A172 (cell line): ENCODE results near the gene ABCC10. TPM values are rescaled to one million over a fixed set of nuclear protein-coding genes. Genes with fewer than 3 reads are reported as not detected.
"Not testable (repeated sequence)": the region's sequence is repeated elsewhere in the genome, so short reads cannot be mapped to it uniquely, and the experiment has no call there.

Source experiments
- DNase-seq: peaks from one replicate; pipeline ENCODE4 v3.0.0-alpha.2; 2015; ENCODE audit warnings: low spot score
- total RNA-seq: library from RNA; depleted of rRNA; stranded (reverse); fragments of >200 nt; shearing (Covaris generic); gene quantifications from 2 replicates; pipeline ENCODE4 v1.2.3, GENCODE V29; 2014; rRNA removed

ABCC10 gene
- total RNA-seq, 1 experiment from 2014 or later: 13.9 TPM

GRCh38 chr6:43497129-43497396 lies 69.7 kb downstream of the ABCC10 start:
- DNase-seq: no peak

- no peak for DNase-seq
Observed at GRCh38 chr6:43497689-43498088, 70.3 kb downstream of the ABCC10 start.

GRCh38 chr6:43498291-43498690 lies 71.0 kb downstream of the ABCC10 start:
- DNase-seq: not testable (repeated sequence)

- DNase-seq: no peak
Observed at GRCh38 chr6:43499028-43499815, 71.9 kb downstream of the ABCC10 start.

Other genes with a start within 250 kb of the ABCC10 start
- 17.5 and 19.6 TPM in 2 replicates for gene CUL9, start 245.3 kb upstream of the ABCC10 start, total RNA-seq
- gene DNPH1, start 198.1 kb upstream of the ABCC10 start, total RNA-seq: 120 and 173 TPM in 2 replicates
- not detected in 2 replicates for gene TTBK1, start 184.1 kb upstream of the ABCC10 start, total RNA-seq
- not detected in 2 replicates for gene SLC22A7, start 129.3 kb upstream of the ABCC10 start, total RNA-seq
- not detected in 2 replicates for gene CRIP3, start 118.7 kb upstream of the ABCC10 start, total RNA-seq
- gene ZNF318, start 57.9 kb upstream of the ABCC10 start, total RNA-seq: 7.7 and 11.0 TPM in 2 replicates
- gene DLK2, start 28.0 kb downstream of the ABCC10 start, total RNA-seq: 0.81 and 3.0 TPM in 2 replicates
- 10.9 and 14.3 TPM in 2 replicates for gene TJAP1, start 50.0 kb downstream of the ABCC10 start, total RNA-seq
- gene LRRC73, start 82.8 kb downstream of the ABCC10 start, total RNA-seq: 1.2 and 2.3 TPM in 2 replicates
- 122 and 155 TPM in 2 replicates for gene YIPF3, start 89.4 kb downstream of the ABCC10 start, total RNA-seq
- 46.0 and 50.1 TPM in 2 replicates for gene POLR1C, start 89.5 kb downstream of the ABCC10 start, total RNA-seq
- 49.0 and 50.1 TPM in 2 replicates for gene XPO5, start 148.5 kb downstream of the ABCC10 start, total RNA-seq
- 28.2 and 41.7 TPM in 2 replicates for gene POLH, start 148.6 kb downstream of the ABCC10 start, total RNA-seq
- gene GTPBP2, start 201.7 kb downstream of the ABCC10 start, total RNA-seq: 25.3 and 40.4 TPM in 2 replicates
- gene MAD2L1BP, start 208.3 kb downstream of the ABCC10 start, total RNA-seq: 23.0 and 38.0 TPM in 2 replicates
- not detected in 2 replicates for gene RSPH9, start 217.5 kb downstream of the ABCC10 start, total RNA-seq